ENCODE measurements around the gene UBASH3A. TPM values are rescaled to one million over a fixed set of nuclear protein-coding genes. Genes with fewer than 3 reads are reported as not detected.

Gene UBASH3A
- polyA plus RNA-seq, 1 of the 3 experiments (the other 2 are of a cell fraction), result not detected

DNA sequence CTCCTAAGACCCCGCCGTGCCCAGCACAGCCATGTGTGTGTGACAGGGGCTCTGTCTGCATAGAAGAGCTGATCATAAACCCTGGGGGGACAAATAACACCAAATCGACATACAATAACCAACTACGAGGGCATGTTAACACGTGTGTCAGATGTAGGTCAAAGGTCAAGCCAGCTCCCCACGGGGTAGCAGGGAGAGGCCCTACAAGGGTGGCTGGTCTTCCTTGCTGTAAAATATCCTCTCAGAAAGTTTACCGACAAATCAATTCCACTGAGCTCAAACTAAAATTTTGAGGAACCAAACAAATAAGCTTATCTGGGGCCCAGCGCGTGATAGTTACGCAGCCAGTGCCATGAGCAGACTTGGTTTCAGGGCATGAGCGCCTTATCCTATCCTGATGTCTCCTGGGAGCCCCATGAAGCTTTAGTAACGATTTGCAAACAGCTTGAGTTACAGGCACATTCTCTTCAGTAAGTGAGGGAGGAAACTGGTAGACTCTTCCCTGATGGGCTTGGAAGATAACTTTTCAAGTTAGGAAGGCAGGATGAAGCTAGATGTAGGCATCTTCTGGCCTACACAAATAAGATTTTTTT, 5.2 kb upstream of the UBASH3A start (continued):
- TF ChIP-seq REST (IDR thresholded peaks at IDR 0.05; ENCODE audit: low read depth, low read length), result no peak
- no peak for TF ChIP-seq ELF1 (IDR thresholded peaks at IDR 0.05)

DNA sequence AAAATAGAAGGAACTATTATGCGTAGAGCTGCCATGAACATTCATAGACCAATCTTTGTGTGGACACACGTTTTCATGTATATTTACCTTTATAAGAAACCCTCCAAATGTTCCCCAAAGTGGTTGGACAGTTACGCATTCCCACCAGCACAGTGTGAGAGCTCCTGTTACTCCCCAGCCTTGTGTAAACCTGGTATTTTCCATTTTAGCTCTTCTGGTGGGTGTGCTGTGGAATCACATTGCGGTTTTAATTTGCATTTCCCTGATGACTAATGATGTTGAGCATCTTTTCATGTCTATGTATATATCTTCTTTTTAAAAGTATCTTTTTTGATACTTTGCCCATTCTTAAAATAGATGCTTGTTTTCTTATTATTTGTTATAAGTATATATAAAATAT, 3.2 kb upstream of the UBASH3A start:
- TF ChIP-seq RXRA (IDR thresholded peaks at IDR 0.05; ENCODE audit: borderline replicate concordance, low read depth), result no peak
- TF ChIP-seq, protein P1, sequence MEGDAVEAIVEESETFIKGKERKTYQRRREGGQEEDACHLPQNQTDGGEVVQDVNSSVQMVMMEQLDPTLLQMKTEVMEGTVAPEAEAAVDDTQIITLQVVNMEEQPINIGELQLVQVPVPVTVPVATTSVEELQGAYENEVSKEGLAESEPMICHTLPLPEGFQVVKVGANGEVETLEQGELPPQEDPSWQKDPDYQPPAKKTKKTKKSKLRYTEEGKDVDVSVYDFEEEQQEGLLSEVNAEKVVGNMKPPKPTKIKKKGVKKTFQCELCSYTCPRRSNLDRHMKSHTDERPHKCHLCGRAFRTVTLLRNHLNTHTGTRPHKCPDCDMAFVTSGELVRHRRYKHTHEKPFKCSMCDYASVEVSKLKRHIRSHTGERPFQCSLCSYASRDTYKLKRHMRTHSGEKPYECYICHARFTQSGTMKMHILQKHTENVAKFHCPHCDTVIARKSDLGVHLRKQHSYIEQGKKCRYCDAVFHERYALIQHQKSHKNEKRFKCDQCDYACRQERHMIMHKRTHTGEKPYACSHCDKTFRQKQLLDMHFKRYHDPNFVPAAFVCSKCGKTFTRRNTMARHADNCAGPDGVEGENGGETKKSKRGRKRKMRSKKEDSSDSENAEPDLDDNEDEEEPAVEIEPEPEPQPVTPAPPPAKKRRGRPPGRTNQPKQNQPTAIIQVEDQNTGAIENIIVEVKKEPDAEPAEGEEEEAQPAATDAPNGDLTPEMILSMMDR (IDR thresholded peaks at IDR 0.05), result no peak
- TF ChIP-seq NRF1 (IDR thresholded peaks at IDR 0.05; ENCODE audit: low read depth, low read length), result no peak
- TF ChIP-seq PBX3 (IDR thresholded peaks at IDR 0.05), result no peak
- TF ChIP-seq GABPA (IDR thresholded peaks at IDR 0.05; ENCODE audit: low read depth), result no peak
- no peak for TF ChIP-seq YY1 (IDR thresholded peaks at IDR 0.05; ENCODE audit: low read depth)
- no peak for TF ChIP-seq FOXJ3 (CRISPR knock-in tag; IDR thresholded peaks at IDR 0.05)
- no peak for TF ChIP-seq NFIC (IDR thresholded peaks at IDR 0.05; ENCODE audit: borderline replicate concordance)
- TF ChIP-seq EP300 (IDR thresholded peaks at IDR 0.05; ENCODE audit: borderline replicate concordance in 1 of 2, low read depth in 1 of 2, low read length in 1 of 2), result no peak
- TF ChIP-seq TEAD4 (IDR thresholded peaks at IDR 0.05; ENCODE audit: borderline replicate concordance, insufficient read depth), result no peak
- TF ChIP-seq, protein P2, sequence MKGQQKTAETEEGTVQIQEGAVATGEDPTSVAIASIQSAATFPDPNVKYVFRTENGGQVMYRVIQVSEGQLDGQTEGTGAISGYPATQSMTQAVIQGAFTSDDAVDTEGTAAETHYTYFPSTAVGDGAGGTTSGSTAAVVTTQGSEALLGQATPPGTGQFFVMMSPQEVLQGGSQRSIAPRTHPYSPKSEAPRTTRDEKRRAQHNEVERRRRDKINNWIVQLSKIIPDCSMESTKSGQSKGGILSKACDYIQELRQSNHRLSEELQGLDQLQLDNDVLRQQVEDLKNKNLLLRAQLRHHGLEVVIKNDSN (IDR thresholded peaks at IDR 0.05; ENCODE audit: borderline replicate concordance, low read depth), result no peak
- no peak for TF ChIP-seq GATA2 (CRISPR knock-in tag; IDR thresholded peaks at IDR 0.05)
- no peak for TF ChIP-seq TCF12 (IDR thresholded peaks at IDR 0.05)
- TF ChIP-seq EZH2phosphoT487 (IDR thresholded peaks at IDR 0.05; ENCODE audit: borderline replicate concordance, low read depth), result no peak
- H2AFZ ChIP-seq (ENCODE audit: low read depth), result no peak overlapping the region
- no peaks in the 10 kb centered on the region for H3K36me3 ChIP-seq (replicated peaks in 1 of 2; ENCODE audit: control insufficient read depth in 1 of 2, insufficient read depth in 2 of 2, low read length in 1 of 2)
- no peaks in the 10 kb centered on the region for H3K9me3 ChIP-seq
- H3K4me3 ChIP-seq (ENCODE audit: low read depth in 2 of 2, low read length in 1 of 2), result no peak overlapping the region
- no peaks in the 10 kb centered on the region for H4K20me1 ChIP-seq (ENCODE audit: insufficient read depth)
- H3K9ac ChIP-seq, result no peak overlapping the region
- no peak for DNase-seq
- H3K9me2 ChIP-seq, result no peaks in the 10 kb centered on the region
- H3K79me2 ChIP-seq (ENCODE audit: insufficient read depth), result no peaks in the 10 kb centered on the region
- 34% methylated on average over 4 of the region's 4 CpGs for WGBS (ENCODE audit: low lambda C conversion rate)
- POLR2A ChIA-PET, result no interaction called here
- H3K4me1 ChIP-seq (ENCODE audit: control insufficient read depth in 1 of 2, insufficient read depth in 2 of 2, low read depth in 1 of 2, low read length in 1 of 2), result no peaks in the 10 kb centered on the region
- no peaks in the 10 kb centered on the region for H3F3A ChIP-seq (replicated peaks; ENCODE audit: insufficient read depth)
- CTCF ChIA-PET, result no interaction called here
- no peak overlapping the region for H3K4me2 ChIP-seq
- no peak overlapping the region for H3K27ac ChIP-seq (ENCODE audit: low read depth in 2 of 2, low read length in 1 of 2)
- no peaks in the 10 kb centered on the region for H3K27me3 ChIP-seq (ENCODE audit: insufficient read depth)
